K562 (cell line): ENCODE measurements around the gene GLRX5. TPM values are rescaled to one million over a fixed set of nuclear protein-coding genes. Genes with fewer than 3 reads are reported as not detected.
A peak's percentile ranks its signal among the peaks of the same experiment; 100 is the strongest.

Experiments
- ATAC-seq: fragments of 200-7000 bp; cut with Tn5 transposase; 3 replicates; pipeline ENCODE4 v1.9.1; 2020; ENCODE audit warnings: moderate library complexity
- BruUV-seq: library from RNA; stranded (reverse); fragments of 400-500 nt; replicated peaks from 2 replicates; lab custom pipeline; 2021; lab: Mats Ljungman, UMichigan
- CTCF ChIA-PET: fragments of 300-600 bp; formaldehyde crosslinking; extraction: SDS; loops from one replicate; lab custom pipeline; 2021; ENCODE audit warnings: low intra/inter-chr PET ratio; lab: Yijun Ruan, JAX
- POLR2A ChIA-PET: fragments of 300-600, 350-650 bp; sonication (Branson Sonifier 250); formaldehyde crosslinking; extraction: SDS; loops from one replicate; lab custom pipeline; 2021; ENCODE audit warnings: antibody characterized with exemption, inconsistent platforms; lab: Yijun Ruan, JAX
- DNase-seq, 4 experiments: peaks; one replicate each; pipeline versions ENCODE4 v3.0.0 to v3.0.0-alpha.2; 2011 to 2018; ENCODE audit warnings: low spot score in 3 of 4, mixed read lengths in 3 of 4; ENCODE audit errors: extremely low read depth in 1 of 4
- FAIRE-seq: peaks from 2 replicates; lab custom pipeline; 2011; peaks lifted over from hg19 to GRCh38; lab: Jason Lieb, UNC
- H2AFZ ChIP-seq: 2 replicates; pipeline ENCODE4 v1.6.0; 2011; ENCODE audit warnings: low read depth, low read length, control low read depth, inconsistent platforms
- H3K27ac ChIP-seq: fragments of 200-600 bp; 3 replicates; pipeline ENCODE4 v1.8.0; 2011; ENCODE audit warnings: low read depth, mild to moderate bottlenecking, control low read depth, inconsistent platforms, low read length, moderate library complexity, mixed read lengths; ENCODE audit errors: extremely low read depth
- H3K27me3 ChIP-seq, 2 experiments: fragments of 300-600 bp in 1 of 2; 2 replicates in 1 of 2; 3 replicates in 1 of 2; pipeline versions ENCODE4 v1.6.0 to v1.8.0; 2011; ENCODE audit warnings: inconsistent platforms in 2 of 2, low read length in 2 of 2, mild to moderate bottlenecking in 1 of 2, mixed read lengths in 1 of 2, moderate library complexity in 1 of 2; ENCODE audit not compliant: control insufficient read depth in 2 of 2, insufficient read depth in 2 of 2
- H3K36me3 ChIP-seq: fragments of 300-600 bp; 3 replicates; pipeline ENCODE4 v1.8.0; 2011; ENCODE audit warnings: mild to moderate bottlenecking, low read length, inconsistent platforms; ENCODE audit not compliant: control insufficient read depth, insufficient read depth
- H3K4me1 ChIP-seq, 2 experiments: fragments of 200-600 bp in 1 of 2; replicated peaks in 1 of 2; 2 replicates in 1 of 2; 3 replicates in 1 of 2; pipeline versions ENCODE4 v1.5.1 to v1.8.0; 2011; ENCODE audit warnings: inconsistent platforms in 2 of 2, low read length in 2 of 2, mild to moderate bottlenecking in 1 of 2, mixed read lengths in 1 of 2, moderate library complexity in 1 of 2; ENCODE audit not compliant: control insufficient read depth in 2 of 2, insufficient read depth in 2 of 2
- H3K4me2 ChIP-seq: 2 replicates; pipeline ENCODE4 v1.6.1; 2011; ENCODE audit warnings: low read length, control low read depth, inconsistent platforms, mixed read lengths; ENCODE audit not compliant: insufficient read depth
- H3K4me3 ChIP-seq: fragments of 200-600 bp; sonication (generic), shearing (Covaris generic); 2 replicates; pipeline ENCODE4 v1.5.1; 2016; ENCODE audit warnings: control low read depth, inconsistent platforms
- H3K79me2 ChIP-seq: fragments of 200-600 bp; 3 replicates; pipeline ENCODE4 v1.8.0; 2011; ENCODE audit warnings: low read length, inconsistent platforms; ENCODE audit not compliant: control insufficient read depth, insufficient read depth
- H3K9ac ChIP-seq, 2 experiments: 2 replicates each; pipeline versions ENCODE4 v1.6.0 to v1.6.1; 2011; ENCODE audit warnings: low read depth in 2 of 2, low read length in 2 of 2, control low read depth in 1 of 2, inconsistent platforms in 1 of 2, mild to moderate bottlenecking in 1 of 2, mixed read lengths in 1 of 2; ENCODE audit not compliant: insufficient read depth in 1 of 2
- H3K9me1 ChIP-seq: one replicate; pipeline ENCODE4 v1.6.0; 2011; ENCODE audit warnings: inconsistent platforms, mild to moderate bottlenecking, low read length, moderate library complexity; ENCODE audit not compliant: control insufficient read depth, insufficient read depth
- H3K9me3 ChIP-seq: replicated peaks from 2 replicates; pipeline ENCODE4 v1.5.1; 2011; ENCODE audit warnings: low read depth, low read length, inconsistent platforms; ENCODE audit not compliant: control insufficient read depth, insufficient read depth
- H4K20me1 ChIP-seq: replicated peaks from 2 replicates; pipeline ENCODE4 v1.6.1; 2011; ENCODE audit warnings: low read length, inconsistent platforms, mixed read lengths; ENCODE audit not compliant: control insufficient read depth, insufficient read depth
- CCAR2 ChIP-seq: fragments of 200-400 bp; formaldehyde crosslinking; IDR thresholded peaks from 2 replicates; pipeline ENCODE4 v1.6.1; 2017; ENCODE audit warnings: mild to moderate bottlenecking, low read depth, low read length
- EHMT2 ChIP-seq: fragments of 450-650 bp; IDR thresholded peaks from 2 replicates; pipeline ENCODE4 v1.6.1; 2018; ENCODE audit warnings: antibody characterized with exemption
- HDAC1 ChIP-seq, 2 experiments: fragments of 450-650 bp; IDR thresholded peaks; 2 replicates each; pipeline ENCODE4 v1.6.1; 2016 to 2017; ENCODE audit warnings: inconsistent platforms in 1 of 2, mild to moderate bottlenecking in 1 of 2, moderate library complexity in 1 of 2
- JUN ChIP-seq, 2 experiments: sonication (generic) in 1 of 2; formaldehyde crosslinking in 1 of 2; IDR thresholded peaks; 2 replicates each; pipeline versions ENCODE4 v1.6.1 to v1.8.0; 2012 to 2022; ENCODE audit warnings: borderline replicate concordance in 2 of 2, mild to moderate bottlenecking in 2 of 2, improper control_type of control experiment in 1 of 2, low read depth in 1 of 2, low read length in 1 of 2, missing genetic modification reagents in 1 of 2
- NFXL1 ChIP-seq: fragments of 450-650 bp; formaldehyde crosslinking; IDR thresholded peaks from 2 replicates; pipeline ENCODE4 v1.4.0; 2021; ENCODE audit warnings: mild to moderate bottlenecking
- NR1H2 ChIP-seq: sonication (generic); formaldehyde crosslinking; IDR thresholded peaks from 2 replicates; pipeline ENCODE4 v1.4.0; 2020; ENCODE audit warnings: mild to moderate bottlenecking, missing genetic modification reagents
- POLR3A ChIP-seq: IDR thresholded peaks from 2 replicates; pipeline ENCODE4 v1.6.1; 2011; ENCODE audit warnings: borderline replicate concordance, mild to moderate bottlenecking, moderate library complexity; ENCODE audit not compliant: insufficient read length, insufficient read depth; ENCODE audit errors: extremely low read depth
- SMARCA5 ChIP-seq: fragments of 450-650 bp; IDR thresholded peaks from 2 replicates; pipeline ENCODE4 v1.6.1; 2016
- ZNF146 ChIP-seq: IDR thresholded peaks from one replicate; pipeline ENCODE4 v1.6.1; 2018; ENCODE audit warnings: missing compliant biosample characterization; ENCODE audit not compliant: unreplicated experiment
- WGBS: fragments of 100-300 bp; shearing (Covaris generic); methylation state at CpG from one replicate; pipeline ENCODE4 v1.1.6; 2016; ENCODE audit warnings: low coverage, mixed read lengths; ENCODE audit not compliant: insufficient coverage; ENCODE audit errors: missing lambda C conversion rate; 5-methylcytosine and 5-hydroxymethylcytosine counted together
- in situ Hi-C: fragments of 300-500 bp; cut with MboI; formaldehyde crosslinking; loops from 4 replicates; pipeline ENCODE4 v1.15.0; 2018; ENCODE audit warnings: inconsistent platforms, mixed read lengths
- intact Hi-C: fragments of 100-400 bp; cut with micrococcal nuclease; formaldehyde crosslinking; loops from 2 replicates; pipeline ENCODE4 v1.14.2; 2022
- polyA plus RNA-seq, 8 experiments: library from polyadenylated mRNA; depleted of rRNA in 4 of 8; stranded (reverse) in 5 of 8; unstranded in 3 of 8; fragments of >200 nt; fragmentation: Nextera tagmentation in 2 of 8; fragmentation: Illumina TruSeq in 1 of 8; extraction: Ambion mirVana in 2 of 8; extraction: Trizol in 1 of 8; gene quantifications; 2 replicates each; pipeline versions ENCODE4 v1.2.1 to v1.2.3, GENCODE V29; 2011 to 2014; ENCODE audit warnings: inconsistent platforms in 1 of 8, missing spikeins in 1 of 8
- total RNA-seq, 7 experiments: library from RNA; depleted of rRNA in 6 of 7; stranded (reverse); fragments of >200 nt in 6 of 7; fragmentation: Illumina TruSeq in 2 of 7; extraction: Trizol in 2 of 7; gene quantifications; 2 replicates each; pipeline versions ENCODE4 v1.2.1 to v1.2.3, GENCODE V29; 2011 to 2021; ENCODE audit warnings: low replicate concordance in 1 of 7

GLRX5 gene
- total and polyA plus RNA-seq, 9 of the 15 experiments (the other 6 are each of a cell fraction or from before 2014, with no cell fraction given), result 16.7 to 96.8 (median 66.8) TPM

DNA sequence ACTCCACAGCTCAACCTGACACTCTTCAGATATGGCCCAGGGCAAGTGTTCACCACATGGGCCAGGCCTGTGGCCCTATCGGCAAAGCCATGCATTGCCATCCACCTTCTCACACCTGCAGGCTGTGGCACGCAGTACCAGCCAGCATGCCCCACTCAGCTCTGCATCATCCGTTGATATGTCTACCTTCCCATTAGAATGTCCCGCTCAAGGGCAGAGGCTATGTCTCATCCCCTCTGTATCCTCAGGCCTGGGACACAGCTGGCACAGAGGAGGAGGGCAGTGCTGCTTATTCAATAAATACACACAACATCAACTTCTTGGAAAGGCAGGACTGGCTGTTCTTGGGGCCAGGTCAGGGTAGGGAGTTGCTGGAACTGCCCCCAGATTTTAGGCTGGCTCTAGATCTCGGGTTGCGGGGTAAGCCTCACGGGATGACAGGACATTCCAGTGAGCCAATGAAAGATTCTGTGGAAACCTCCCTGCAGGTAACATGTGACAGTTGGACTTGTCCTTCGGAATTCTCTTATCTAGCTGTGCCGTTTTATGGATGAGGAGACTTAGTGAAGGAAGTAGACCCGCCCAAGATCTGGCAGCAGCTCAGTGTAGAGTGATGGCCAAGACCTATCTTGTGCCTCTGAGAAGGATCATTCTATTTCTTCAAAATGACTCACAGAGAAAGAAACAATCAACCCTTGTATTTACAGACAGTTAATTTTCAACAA is 44.0 kb upstream of the GLRX5 start (continued):
- TF ChIP-seq HDAC1 (IDR thresholded peaks at IDR 0.05), result no peak
- TF ChIP-seq POLR3A, result no peak
- no peak for TF ChIP-seq CCAR2
- TF ChIP-seq NFXL1 (CRISPR knock-in tag), result no peak

DNA sequence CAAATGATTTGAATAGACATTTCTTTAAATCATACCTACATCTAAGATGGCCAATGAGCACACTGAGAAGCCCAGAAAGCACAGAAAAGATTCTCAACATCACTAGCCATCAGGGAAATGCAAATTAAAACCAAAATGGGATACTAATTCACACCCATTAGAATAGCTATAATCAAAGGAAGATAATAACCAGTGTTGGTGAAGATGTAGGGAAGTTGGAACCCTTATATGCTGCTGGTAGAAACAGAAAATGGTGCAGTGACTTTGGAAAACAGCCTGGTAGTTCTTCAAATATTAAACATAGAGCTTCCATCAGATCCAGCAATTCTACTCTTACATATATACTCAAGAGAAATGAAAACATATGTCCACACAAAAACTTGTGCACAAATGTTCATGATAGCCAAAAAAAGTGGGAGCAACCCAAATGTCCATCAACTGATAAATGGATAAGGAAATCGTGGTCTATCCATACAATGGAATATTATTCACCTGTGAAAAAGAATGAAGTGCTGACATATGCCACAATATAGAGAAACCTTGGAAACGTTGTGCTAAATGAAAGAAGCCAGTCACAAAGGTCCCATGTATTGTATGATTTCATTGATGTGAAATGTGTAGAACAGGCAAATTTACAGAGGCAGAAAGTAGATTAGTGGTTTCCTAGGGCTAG is 42.8 kb upstream of the GLRX5 start:
- 0% methylated on average over 2 of the region's 2 CpGs for WGBS

More for the DNA sequence above, 42.8 kb upstream of the GLRX5 start:
- BruUV-seq, result no TSS peak
- DNase-seq, result no peak
- no peak for ATAC-seq
- H3K9me1 ChIP-seq, result no peaks in the 10 kb centered on the region
- ChIA-PET CTCF (no interaction called here), POLR2A (interaction anchor here (0.8 kb wide), 1 partner anchor 49 kb away, joined by 3 read pairs; no protein-coding TSS in a partner anchor)
- H3K79me2 ChIP-seq, result no peaks in the 10 kb centered on the region
- H3K9me3 ChIP-seq, result no peaks in the 10 kb centered on the region
- no peaks in the 10 kb centered on the region for H3K36me3 ChIP-seq
- no peak for FAIRE-seq
- in situ Hi-C loops, result no loop called here
- no peak overlapping the region for H3K4me2 ChIP-seq
- intact Hi-C loops, result no loop called here
- TF ChIP-seq ZNF146 (peak; percentile 45), EHMT2 (no peak), JUN (IDR thresholded peaks at IDR 0.05; ENCODE audit: borderline replicate concordance, low read depth, low read length) (no peak), JUN (CRISPR knock-in tag; IDR thresholded peaks at IDR 0.05; ENCODE audit: borderline replicate concordance) (no peak), NR1H2 (CRISPR knock-in tag) (no peak), SMARCA5 (no peak)
- no peak overlapping the region for H3K9ac ChIP-seq
- no peak overlapping the region for H2AFZ ChIP-seq
- H3K27ac ChIP-seq, result no peak overlapping the region
- H3K4me3 ChIP-seq, result no peak overlapping the region
- peaks cover 0 to 5% of the 10 kb centered on the region in 2 experiments; a peak in 2 of 5 replicates for H3K27me3 ChIP-seq
- no peaks in the 10 kb centered on the region; the same call in 1 of the 2 replicates for H4K20me1 ChIP-seq
- no peaks in the 10 kb centered on the region for H3K4me1 ChIP-seq
